DOHH2 (cell line): Measurements from ENCODE around the gene IFIT2.
"Not testable (repeated sequence)": the region's sequence is repeated elsewhere in the genome, so short reads cannot be mapped to it uniquely, and the experiment has no call there.

ENCODE experiments used
- H3F3A ChIP-seq: fragments of 200-600 bp; sonication (generic), shearing (Covaris generic); 2 replicates; pipeline ENCODE4 v1.6.0; 2016; ENCODE audit warnings: antibody characterized with exemption, mild to moderate bottlenecking; ENCODE audit not compliant: control insufficient read depth, insufficient read depth
- H3K27ac ChIP-seq: fragments of 200-600 bp; sonication (generic); 2 replicates; pipeline ENCODE4 v1.5.1; 2014; ENCODE audit warnings: low read depth, mild to moderate bottlenecking, low read length, moderate library complexity
- H3K27me3 ChIP-seq: fragments of 200-600 bp; sonication (generic); 2 replicates; pipeline ENCODE4 v1.6.1; 2014; ENCODE audit warnings: mild to moderate bottlenecking, low read length, mixed read lengths; ENCODE audit not compliant: control insufficient read depth
- H3K36me3 ChIP-seq: fragments of 200-600 bp; sonication (generic); 2 replicates; pipeline ENCODE4 v1.6.1; 2014; ENCODE audit warnings: mild to moderate bottlenecking, low read length, moderate library complexity, mixed read lengths; ENCODE audit not compliant: control insufficient read depth
- H3K4me1 ChIP-seq: fragments of 200-600 bp; sonication (generic); 2 replicates; pipeline ENCODE4 v1.6.1; 2014; ENCODE audit warnings: mild to moderate bottlenecking, low read length, mixed read lengths; ENCODE audit not compliant: control insufficient read depth
- H3K4me2 ChIP-seq: fragments of 200-600 bp; sonication (generic); 2 replicates; pipeline ENCODE4 v1.6.0; 2014; ENCODE audit warnings: mild to moderate bottlenecking, low read length, moderate library complexity
- H3K4me3 ChIP-seq: fragments of 200-600 bp; sonication (generic); 2 replicates; pipeline ENCODE4 v1.5.1; 2014; ENCODE audit warnings: mild to moderate bottlenecking, low read length, mixed read lengths
- H3K79me2 ChIP-seq: fragments of 200-600 bp; sonication (generic); 2 replicates; pipeline ENCODE4 v1.6.1; 2014; ENCODE audit warnings: mild to moderate bottlenecking, low read length, mixed read lengths; ENCODE audit not compliant: control insufficient read depth
- H3K9me2 ChIP-seq: fragments of 200-600 bp; sonication (generic); replicated peaks from 2 replicates; pipeline ENCODE4 v1.6.1; 2014; ENCODE audit warnings: mild to moderate bottlenecking, low read length, mixed read lengths; ENCODE audit not compliant: control insufficient read depth
- H3K9me3 ChIP-seq: fragments of 200-600 bp; sonication (generic); 2 replicates; pipeline ENCODE4 v1.6.1; 2014; ENCODE audit warnings: antibody characterized with exemption, low read length, mixed read lengths; ENCODE audit not compliant: control insufficient read depth, insufficient read depth
- H4K20me1 ChIP-seq: fragments of 200-600 bp; sonication (generic); 2 replicates; pipeline ENCODE4 v1.6.0; 2014; ENCODE audit warnings: low read depth, mild to moderate bottlenecking, antibody characterized with exemption, low read length, moderate library complexity; ENCODE audit not compliant: control insufficient read depth, insufficient read depth
- CTCF ChIP-seq: fragments of 200-600 bp; sonication (generic); IDR thresholded peaks from one replicate; pipeline ENCODE4 v1.5.1; 2014; ENCODE audit warnings: antibody characterized with exemption, mild to moderate bottlenecking, low read depth, low read length; ENCODE audit not compliant: poor library complexity, severe bottlenecking
- EZH2phosphoT487 ChIP-seq: fragments of 200-600 bp; sonication (generic); IDR thresholded peaks from 2 replicates; pipeline ENCODE4 v1.6.1; 2017; ENCODE audit warnings: borderline replicate concordance, mild to moderate bottlenecking, antibody characterized with exemption, low read length, moderate library complexity, mixed read lengths

IFIT2 gene

DNA sequence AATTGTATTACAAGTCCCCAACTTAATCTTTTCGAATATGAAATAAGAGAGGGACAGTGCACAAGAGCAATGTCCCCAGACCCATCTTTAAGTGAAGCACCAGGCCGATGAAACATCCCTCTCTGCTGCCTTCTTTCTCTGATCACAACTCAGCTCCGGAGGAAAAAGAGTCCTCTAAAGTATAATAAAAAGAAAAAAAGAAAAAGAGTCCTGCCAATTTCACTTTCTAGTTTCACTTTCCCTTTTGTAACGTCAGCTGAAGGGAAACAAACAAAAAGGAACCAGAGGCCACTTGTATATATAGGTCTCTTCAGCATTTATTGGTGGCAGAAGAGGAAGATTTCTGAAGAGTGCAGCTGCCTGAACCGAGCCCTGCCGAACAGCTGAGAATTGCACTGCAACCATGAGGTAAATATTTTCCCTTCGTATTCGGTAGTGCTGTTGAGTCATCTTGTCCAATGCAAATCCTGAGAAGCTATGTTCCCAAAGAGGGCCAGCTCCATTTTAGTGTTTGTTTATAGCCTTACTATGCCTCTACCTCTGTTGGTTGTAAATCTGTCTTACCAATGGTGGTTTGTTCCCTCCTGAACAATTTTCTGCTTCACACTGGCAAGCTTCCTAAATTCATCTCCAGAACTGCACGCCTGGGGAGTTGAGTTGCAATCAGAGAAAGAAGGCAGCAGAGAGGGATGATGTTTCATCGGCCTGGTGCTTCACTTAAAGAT lies at the start of gene IFIT2:
TSS of gene IFIT2 (plus strand) at position 326 of the 725 bp plus-strand sequence. CDS start at position 404, 78 bp downstream.
- Histone ChIP-seq H3K4me2 (peak within 1 kb of the TSS; percentile 55), H3K4me3 (peak within 1 kb of the TSS; percentile 57), H3F3A (no peaks in the 10 kb centered on the region), H3K9me2 (no peaks in the 10 kb centered on the region), H3K4me1 (peaks cover 11% of the 10 kb centered on the region), H4K20me1 (no peaks in the 10 kb centered on the region), H3K9me3 (no peaks in the 10 kb centered on the region), H3K27ac (no peak within 1 kb of the TSS), H3K36me3 (no peaks in the 10 kb centered on the region), H3K79me2 (no peaks in the 10 kb centered on the region), H3K27me3 (peaks cover 4% of the 10 kb centered on the region)
- TF ChIP-seq EZH2phosphoT487, result no peak
- TF ChIP-seq CTCF, result no peak

GRCh38 chr10:89252225-89252585 lies 49.6 kb upstream of the IFIT2 start:
- H3K4me2 ChIP-seq, result peak overlapping the region; percentile 99
- TF ChIP-seq EZH2phosphoT487 (no peak), CTCF (no peak)
- no peaks in the 10 kb centered on the region; the same call in 1 of the 2 replicates for H3F3A ChIP-seq
- H3K36me3 ChIP-seq, result 0 out of 2 replicates have a peak, but pooled peaks cover 4% of the 10 kb centered on the region
- no peaks in the 10 kb centered on the region for H4K20me1 ChIP-seq
- peaks cover 13% of the 10 kb centered on the region for H3K79me2 ChIP-seq
- H3K9me3 ChIP-seq, result peaks cover 35% of the 10 kb centered on the region; the same call in 1 of the 2 replicates
- no peaks in the 10 kb centered on the region for H3K27me3 ChIP-seq
- H3K4me3 ChIP-seq, result no peak overlapping the region; the same call in 1 of the 2 replicates
- no peak overlapping the region for H3K27ac ChIP-seq
- no peaks in the 10 kb centered on the region for H3K9me2 ChIP-seq
- H3K4me1 ChIP-seq, result peaks cover 25% of the 10 kb centered on the region

DNA sequence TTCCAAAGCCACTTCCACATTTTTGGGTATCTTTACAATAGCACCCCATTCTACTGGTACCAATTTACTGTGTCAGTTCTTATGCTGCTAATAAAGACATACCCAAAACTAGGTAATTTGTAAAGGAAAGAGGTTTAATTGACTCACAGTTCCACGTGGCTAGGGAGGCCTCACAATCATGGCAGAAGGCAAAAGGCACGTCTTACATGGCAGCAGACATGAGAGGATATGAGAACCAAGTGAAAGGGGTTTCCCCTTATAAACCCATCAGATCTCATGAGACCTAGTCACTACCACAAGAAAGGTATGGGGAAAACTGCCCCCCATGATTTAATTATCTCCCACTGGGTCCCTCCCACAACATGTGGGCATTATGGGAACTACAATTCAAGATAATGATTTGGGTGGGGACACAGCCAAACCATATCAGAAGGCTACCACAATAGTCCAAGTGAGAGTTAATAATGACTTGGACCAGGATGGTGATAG lies 46.7 kb upstream of the IFIT2 start:
- Histone ChIP-seq H3K9me3 (peaks cover 35% of the 10 kb centered on the region; the same call in 1 of the 2 replicates), H3K79me2 (peaks cover 13% of the 10 kb centered on the region), H3K4me1 (peaks cover 14% of the 10 kb centered on the region)
- H4K20me1 ChIP-seq, H3K4me2 ChIP-seq, H3K4me3 ChIP-seq, H3K27me3 ChIP-seq, H3K36me3 ChIP-seq, H3K27ac ChIP-seq, H3K9me2 ChIP-seq, H3F3A ChIP-seq: not testable (repeated sequence)

DNA sequence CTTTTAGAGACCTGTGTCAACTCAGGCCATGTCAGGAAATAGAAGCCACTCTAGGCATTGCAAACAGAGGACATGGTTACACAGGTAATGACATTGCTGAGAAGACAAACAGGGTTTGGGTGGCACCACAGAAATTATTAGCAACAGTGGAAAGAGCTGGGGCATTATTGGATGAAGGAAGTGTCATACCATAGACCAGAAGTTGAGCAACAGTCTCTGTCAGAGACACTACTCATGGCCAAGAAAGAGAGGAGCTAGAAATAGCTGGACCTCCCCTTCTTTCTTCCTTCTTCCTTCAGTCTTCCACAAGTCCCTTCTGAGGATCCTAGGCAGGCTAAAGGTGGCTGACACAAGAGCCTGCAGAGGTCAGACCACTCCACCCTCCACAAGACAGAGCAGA lies 46.1 kb upstream of the IFIT2 start:
- peaks cover 10% of the 10 kb centered on the region for H3K4me1 ChIP-seq
- H3K27me3 ChIP-seq, result no peaks in the 10 kb centered on the region
- peaks cover 35% of the 10 kb centered on the region; the same call in 1 of the 2 replicates for H3K9me3 ChIP-seq
- H3K4me2 ChIP-seq, result no peak overlapping the region
- H3K9me2 ChIP-seq, result no peaks in the 10 kb centered on the region
- no peak overlapping the region for H3K27ac ChIP-seq
- H3K36me3 ChIP-seq, result 0 out of 2 replicates have a peak, but pooled peaks cover 4% of the 10 kb centered on the region
- no peak overlapping the region for H3K4me3 ChIP-seq
- H4K20me1 ChIP-seq, result no peaks in the 10 kb centered on the region
- peaks cover 8% of the 10 kb centered on the region for H3K79me2 ChIP-seq
- TF ChIP-seq EZH2phosphoT487, result no peak
- TF ChIP-seq CTCF, result no peak
- H3F3A ChIP-seq, result no peaks in the 10 kb centered on the region
